Stomach (tissue), 9 donors: ENCODE results near the gene SHANK3. TPM values are rescaled to one million over a fixed set of nuclear protein-coding genes. Genes with fewer than 3 reads are reported as not detected.

ENCODE experiments used
- DNase-seq, 2 donors: peaks; one replicate each; pipeline versions ENCODE4 v3.0.0 to v3.0.0-alpha.2; 2013 to 2019
- H3K27ac ChIP-seq, 5 donors: fragments of 200-600 bp in 4 of 5; sonication (generic) in 4 of 5; one replicate each; pipeline ENCODE4 v1.5.1; 2013 to 2019; ENCODE audit warnings: mild to moderate bottlenecking in 1 of 5, moderate library complexity in 1 of 5
- H3K27me3 ChIP-seq, 3 donors: fragments of 200-600 bp; sonication (generic); one replicate each; pipeline ENCODE4 v1.5.1; 2017 to 2019; ENCODE audit warnings: mixed run types in 1 of 3
- H3K36me3 ChIP-seq, 4 donors: fragments of 200-600 bp; sonication (generic); 1 replicate in 3 of 4; 2 replicates in 1 of 4; pipeline ENCODE4 v1.5.1; 2016 to 2019
- H3K4me1 ChIP-seq, 4 donors: fragments of 200-600 bp; sonication (generic); one replicate each; pipeline ENCODE4 v1.5.1; 2016 to 2019
- H3K4me3 ChIP-seq, 4 donors: fragments of 200-600 bp; sonication (generic) in 3 of 4; one replicate each; pipeline ENCODE4 v1.5.1; 2016 to 2019; ENCODE audit warnings: mild to moderate bottlenecking in 1 of 4
- H3K9me3 ChIP-seq, 4 donors: fragments of 200-600 bp; sonication (generic); one replicate each; pipeline ENCODE4 v1.5.1; 2016 to 2019
- CTCF ChIP-seq, 7 experiments: fragments of 450-650 bp in 4 of 7; fragments of 200-600 bp in 3 of 7; sonication (generic) in 3 of 7; IDR thresholded peaks; one replicate each; pipeline ENCODE4 v1.5.1; 2016 to 2019; ENCODE audit warnings: antibody characterized with exemption in 7 of 7, control low read depth in 2 of 7, mild to moderate bottlenecking in 1 of 7
- EP300 ChIP-seq: sonication (generic); formaldehyde crosslinking; IDR thresholded peaks from one replicate; pipeline ENCODE4 v1.6.1; 2017; ENCODE audit warnings: antibody characterized with exemption
- POLR2A ChIP-seq, 4 donors: fragments of 450-650 bp; IDR thresholded peaks; one replicate each; pipeline ENCODE4 v1.6.1; 2016; ENCODE audit warnings: antibody characterized with exemption in 4 of 4, control low read depth in 2 of 4, mild to moderate bottlenecking in 1 of 4, moderate library complexity in 1 of 4
- POLR2AphosphoS5 ChIP-seq, 3 donors: sonication (generic); formaldehyde crosslinking; IDR thresholded peaks; one replicate each; pipeline ENCODE4 v1.6.1; 2016; ENCODE audit warnings: antibody characterized with exemption in 3 of 3
- WGBS, 5 donors: extraction: QIAGEN DNeasy Blood & Tissue Kit in 3 of 5; methylation state at CpG; one replicate each; pipeline versions ENCODE4 v1.1.5 to v1.1.7; 2013 to 2018; 5-methylcytosine and 5-hydroxymethylcytosine counted together
- intact Hi-C: fragments of 100-400 bp; cut with DNase I; formaldehyde crosslinking; loops from one replicate; pipeline ENCODE4 v1.15.1; 2023; ENCODE audit warnings: low total_unique reads
- polyA plus RNA-seq, 3 donors: library from polyadenylated mRNA; stranded (reverse); fragments of 200-250 nt; gene quantifications; one replicate each; pipeline ENCODE4 v1.2.3, GENCODE V29; 2013
- total RNA-seq, 5 donors: library from RNA; depleted of rRNA; stranded (reverse); fragments of >200 nt; gene quantifications; one replicate each; pipeline versions ENCODE4 v1.1.0 to v1.2.3, GENCODE V29; 2014 to 2016
- donor health status: healthy with polysubstance abuse.
- donor health status: Bipolar disorder and iron deficiency.
- donor health status: healthy.

Gene SHANK3
- total and polyA plus RNA-seq, 8 donors = 2.5 to 31.2 (median 5.1) TPM

GRCh38 chr22:50683086-50683993 is 10.7 kb downstream of the SHANK3 start:
- H3K4me1 ChIP-seq = peaks cover 0 to 4% (median 0%) of the 10 kb centered on the region in 4 donors
- TF ChIP-seq POLR2A (IDR thresholded peaks at IDR 0.05) = no peak
- no peak for TF ChIP-seq POLR2AphosphoS5 (IDR thresholded peaks at IDR 0.05)
- no peak for TF ChIP-seq EP300
- TF ChIP-seq CTCF (IDR thresholded peaks at IDR 0.05) = no peak
- H3K9me3 ChIP-seq = no peaks in the 10 kb centered on the region
- peaks cover 0 to 30% (median 4%) of the 10 kb centered on the region in 3 donors for H3K27me3 ChIP-seq
- no peaks in the 10 kb centered on the region for H3K36me3 ChIP-seq
- intact Hi-C loops = no loop called here
- peak; percentile 1 to 16 for DNase-seq
- WGBS, 5 donors = 88 to 93% (median 92%) methylated on average over 18 to 21 of the region's 21 CpGs
- no peak overlapping the region for H3K27ac ChIP-seq
- no peak overlapping the region for H3K4me3 ChIP-seq

GRCh38 chr22:50683994-50684371 is 11.4 kb downstream of the SHANK3 start:
- no peaks in the 10 kb centered on the region for H3K36me3 ChIP-seq
- H3K4me3 ChIP-seq = no peak overlapping the region
- TF ChIP-seq POLR2AphosphoS5 (IDR thresholded peaks at IDR 0.05) = no peak
- TF ChIP-seq POLR2A (IDR thresholded peaks at IDR 0.05) = no peak
- TF ChIP-seq EP300 = no peak
- no peak for TF ChIP-seq CTCF (IDR thresholded peaks at IDR 0.05)
- peaks cover 0 to 3% (median 0%) of the 10 kb centered on the region in 4 donors for H3K4me1 ChIP-seq
- H3K27ac ChIP-seq = no peak overlapping the region
- H3K9me3 ChIP-seq = no peaks in the 10 kb centered on the region
- WGBS, 5 donors = 72 to 79% (median 76%) methylated on average over 6 of the region's 6 CpGs
- intact Hi-C loops = no loop called here
- peaks cover 0 to 33% (median 4%) of the 10 kb centered on the region in 3 donors for H3K27me3 ChIP-seq
- peak in 1 of 2 donors; percentile 13 for DNase-seq

- DNase-seq = peak in 1 of 2 donors; percentile 19
- peak overlapping the region in 1 of 4 donors; percentile 9 for H3K4me3 ChIP-seq
- no peaks in the 10 kb centered on the region for H3K36me3 ChIP-seq
- intact Hi-C loops = no loop called here
- no peaks in the 10 kb centered on the region for H3K4me1 ChIP-seq
- H3K27ac ChIP-seq = no peak overlapping the region
- H3K9me3 ChIP-seq = no peaks in the 10 kb centered on the region
- peaks cover 0 to 33% (median 4%) of the 10 kb centered on the region in 3 donors for H3K27me3 ChIP-seq
- WGBS, 5 donors = 77 to 94% (median 81%) methylated on average over 8 of the region's 8 CpGs
- TF ChIP-seq POLR2A (IDR thresholded peaks at IDR 0.05) (no peak), POLR2AphosphoS5 (IDR thresholded peaks at IDR 0.05) (no peak), EP300 (no peak), CTCF (IDR thresholded peaks at IDR 0.05) (no peak)
Measured at GRCh38 chr22:50684501-50684900, 11.9 kb downstream of the SHANK3 start.

GRCh38 chr22:50684986-50685385 is 12.4 kb downstream of the SHANK3 start:
- no peak for TF ChIP-seq EP300
- no peak for TF ChIP-seq POLR2A (IDR thresholded peaks at IDR 0.05)
- TF ChIP-seq CTCF (IDR thresholded peaks at IDR 0.05) = no peak
- no peak for TF ChIP-seq POLR2AphosphoS5 (IDR thresholded peaks at IDR 0.05)
- H3K4me3 ChIP-seq = peak overlapping the region in 1 of 4 donors; percentile 9
- peaks cover 0 to 33% (median 4%) of the 10 kb centered on the region in 3 donors for H3K27me3 ChIP-seq
- no peaks in the 10 kb centered on the region for H3K9me3 ChIP-seq
- DNase-seq = peak; percentile 6 to 13
- no peaks in the 10 kb centered on the region for H3K36me3 ChIP-seq
- H3K27ac ChIP-seq = no peak overlapping the region
- 54 to 67% (median 59%) methylated on average over 8 to 10 of the region's 10 CpGs for WGBS, 5 donors
- H3K4me1 ChIP-seq = no peaks in the 10 kb centered on the region
- intact Hi-C loops = no loop called here
